Epidermal melanocyte (primary cell): ENCODE data around the gene RSL1D1.
"Not testable (repeated sequence)": the region's sequence is repeated elsewhere in the genome, so short reads cannot be mapped to it uniquely, and the experiment has no call there.

Experiments
- DNase-seq: peaks from one replicate; pipeline ENCODE4 v3.0.0; 2011; ENCODE audit warnings: low spot score; ENCODE audit not compliant: insufficient read length

RSL1D1 gene

DNA sequence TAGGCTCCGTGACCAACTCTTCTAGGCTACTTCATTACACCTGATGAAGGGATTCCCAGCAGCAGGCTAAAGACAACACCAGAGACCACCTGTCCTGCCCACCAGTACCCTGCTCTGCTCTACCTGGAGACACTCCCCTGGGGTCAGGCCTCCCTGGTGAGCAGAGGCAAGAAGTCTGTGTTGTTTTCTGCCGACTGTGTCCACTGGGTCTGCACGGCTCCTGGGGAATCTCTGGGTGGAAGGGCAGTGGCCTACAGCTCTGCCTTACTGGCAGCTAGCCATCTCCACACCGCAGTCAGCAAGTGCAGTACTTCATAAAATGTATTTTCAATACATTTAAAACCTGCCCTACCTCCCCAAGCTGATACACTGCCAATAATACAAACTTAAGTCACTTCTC is 6.8 kb downstream of the RSL1D1 start:
- no peak for DNase-seq

DNA sequence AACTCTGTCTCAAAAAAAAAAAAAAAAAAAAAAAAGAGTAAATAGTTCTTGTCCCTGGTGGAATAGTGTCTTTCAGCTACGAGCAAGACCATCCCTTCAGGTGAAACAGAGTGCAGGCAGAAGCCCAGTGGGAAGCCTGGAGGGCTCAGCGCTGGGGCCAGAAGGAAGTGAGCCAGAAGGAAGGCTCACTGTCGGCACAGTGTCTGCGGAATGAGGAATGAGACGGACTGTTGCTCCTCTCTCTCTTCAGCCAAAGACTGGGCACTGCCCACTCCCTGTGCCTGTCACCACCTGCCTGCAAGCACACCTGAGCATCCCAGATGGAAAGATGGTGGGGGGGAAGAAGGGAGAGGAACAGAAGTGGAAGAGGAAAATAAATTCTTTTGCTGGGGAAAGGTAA is 7.5 kb downstream of the RSL1D1 start:
- DNase-seq = no peak

DNA sequence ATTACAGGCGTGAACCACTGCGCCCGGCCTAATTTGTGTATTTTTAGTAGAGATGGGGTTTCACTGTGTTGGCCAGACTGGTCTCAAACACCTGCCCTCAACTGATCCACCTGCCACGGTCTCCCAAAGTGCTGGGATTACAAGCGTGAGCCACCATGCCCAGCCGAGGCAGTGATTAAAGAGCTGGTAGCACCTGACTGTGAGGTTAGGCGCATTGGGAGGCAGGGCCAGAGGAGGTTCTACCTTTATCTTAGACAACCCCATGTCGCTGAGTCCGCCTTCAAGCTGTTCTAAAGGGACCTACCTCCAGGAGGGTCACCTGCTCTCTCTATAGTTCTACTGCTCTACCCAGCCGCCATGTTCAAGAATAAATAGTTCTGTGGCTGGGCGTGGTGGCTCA is 8.1 kb downstream of the RSL1D1 start:
- DNase-seq = no peak

DNA sequence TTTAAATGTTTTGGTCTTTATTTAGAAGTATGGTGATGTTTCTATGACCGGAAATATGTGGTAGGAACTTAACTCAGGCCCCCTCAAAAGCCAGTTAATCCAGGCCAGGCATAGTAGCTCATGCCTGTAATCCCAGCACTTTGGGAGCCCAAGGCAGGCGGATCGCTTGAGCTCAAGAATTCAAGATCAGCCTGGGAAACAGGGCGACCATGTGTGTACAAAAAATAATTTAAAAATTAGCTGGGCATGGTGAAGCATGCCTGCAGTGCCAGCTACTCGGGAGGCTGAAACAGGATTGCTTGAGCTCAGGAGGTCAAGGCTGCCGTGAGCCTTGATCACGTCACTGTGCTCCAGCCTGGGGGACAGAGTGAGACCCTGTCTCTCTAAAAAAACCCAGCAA is 10.3 kb downstream of the RSL1D1 start:
- no peak for DNase-seq

DNA sequence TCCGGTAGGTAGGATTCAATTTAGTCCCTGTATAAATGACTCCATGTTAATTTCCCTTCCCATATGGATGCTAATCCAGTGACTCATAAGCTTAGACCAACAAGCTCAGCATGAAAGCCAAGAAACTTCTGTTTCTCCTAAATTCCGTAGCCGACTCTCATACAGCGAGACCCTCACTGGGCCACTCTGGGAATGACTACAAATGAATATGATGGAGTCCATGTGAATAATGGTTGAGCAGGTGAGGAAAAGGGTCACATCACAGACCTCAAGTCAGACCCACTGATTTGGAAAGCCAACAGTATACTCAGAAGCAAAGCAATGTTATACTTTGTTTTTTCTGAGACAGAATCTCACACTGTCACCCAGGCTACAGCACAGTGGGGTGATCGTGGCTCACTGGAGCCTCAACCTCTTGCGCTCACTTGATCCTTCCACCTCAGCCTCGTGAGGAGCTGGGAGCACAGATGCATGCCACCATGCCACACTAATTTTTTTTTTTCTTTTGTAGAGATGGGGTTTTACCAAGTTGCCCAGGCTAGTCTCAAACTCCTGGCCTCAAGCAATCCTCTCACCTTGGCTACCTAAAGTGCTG is 14.6 kb downstream of the RSL1D1 start:
- DNase-seq = no peak

DNA sequence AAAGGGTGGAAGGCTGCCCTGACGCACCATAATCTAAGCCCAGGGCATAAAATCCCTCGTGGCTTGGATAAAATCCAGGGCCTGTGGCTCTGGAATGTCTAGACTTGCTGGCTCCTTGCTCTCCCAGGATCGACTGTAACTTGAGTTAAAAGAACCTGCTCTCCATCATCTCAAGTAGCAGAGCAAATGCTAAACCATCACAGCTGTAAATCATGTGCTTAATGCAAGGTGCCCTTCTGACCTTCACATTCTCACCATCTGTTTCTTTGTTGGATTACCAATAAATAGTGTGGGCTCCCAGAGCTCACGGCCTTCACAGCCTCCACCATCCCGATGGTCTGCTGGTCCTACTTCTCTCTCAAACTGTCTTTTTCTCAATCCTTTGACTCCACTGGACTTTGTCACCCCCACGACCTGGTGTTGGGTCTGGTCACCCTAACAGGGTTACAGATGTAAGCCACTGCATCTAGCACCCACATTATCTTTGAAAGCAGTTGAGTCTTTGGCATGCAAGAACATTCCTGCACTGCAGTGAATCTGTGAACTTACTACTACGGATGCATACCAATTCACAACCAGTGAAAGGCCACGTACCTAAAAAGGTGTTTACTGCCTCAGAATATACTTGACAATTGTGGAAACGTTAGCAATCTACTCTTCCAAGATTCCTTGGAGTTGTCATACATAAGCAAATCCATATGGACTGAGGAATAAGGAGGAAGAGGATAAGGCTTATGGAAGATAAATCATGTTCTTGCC is 15.3 kb downstream of the RSL1D1 start:
- DNase-seq = no peak

DNA sequence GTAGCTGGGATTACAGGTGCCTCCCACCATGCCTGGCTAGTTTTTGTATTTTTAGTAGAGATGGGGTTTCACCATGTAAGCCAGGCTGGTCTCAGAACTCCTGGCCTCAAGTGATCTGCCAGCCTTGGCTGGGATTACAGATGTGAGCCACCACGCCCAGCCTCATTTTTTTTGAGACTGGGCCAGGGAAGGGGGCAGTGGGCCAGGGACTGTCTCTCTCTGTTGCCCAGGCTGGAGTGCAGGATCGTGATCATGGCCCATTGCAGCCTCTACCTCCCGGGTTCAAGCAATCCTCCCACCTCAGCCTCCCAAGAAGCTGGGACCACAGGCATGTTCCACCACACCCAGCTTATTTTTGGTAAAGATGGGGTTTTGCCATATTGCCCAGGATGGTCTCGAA is 16.0 kb downstream of the RSL1D1 start:
- DNase-seq = no peak

DNA sequence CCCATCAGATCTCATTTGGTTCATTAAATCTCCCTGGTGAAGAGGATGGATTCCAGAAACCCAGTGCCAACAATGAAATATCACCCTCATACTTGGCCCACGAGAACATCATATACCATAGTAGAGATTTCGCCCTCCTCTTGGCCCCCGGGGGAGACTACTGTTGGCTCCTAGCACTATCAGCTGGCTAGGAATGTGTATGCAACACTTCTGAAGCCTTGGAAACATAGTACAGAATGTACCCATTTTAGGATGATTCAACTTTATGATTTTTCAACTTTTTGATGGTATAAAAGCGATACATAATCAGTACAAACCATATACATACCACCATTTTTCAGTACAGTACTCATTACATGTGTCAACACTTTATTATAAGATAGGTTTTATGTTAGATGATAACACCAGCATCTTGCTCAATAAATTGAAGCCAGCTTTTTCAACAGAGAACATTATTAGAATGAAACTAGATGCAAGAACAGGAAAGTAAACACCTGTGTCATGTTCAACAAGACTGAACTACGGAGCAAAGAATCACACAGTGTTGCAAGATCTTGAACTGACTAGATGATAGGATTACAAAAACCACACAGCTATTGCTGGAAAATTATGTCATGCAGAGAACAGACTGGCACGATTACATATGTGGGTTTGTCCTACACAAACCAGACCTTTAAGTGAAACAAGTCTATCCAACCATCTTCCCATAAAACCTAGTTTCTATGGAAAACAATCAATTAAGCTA is 17.2 kb downstream of the RSL1D1 start:
- no peak for DNase-seq

DNA sequence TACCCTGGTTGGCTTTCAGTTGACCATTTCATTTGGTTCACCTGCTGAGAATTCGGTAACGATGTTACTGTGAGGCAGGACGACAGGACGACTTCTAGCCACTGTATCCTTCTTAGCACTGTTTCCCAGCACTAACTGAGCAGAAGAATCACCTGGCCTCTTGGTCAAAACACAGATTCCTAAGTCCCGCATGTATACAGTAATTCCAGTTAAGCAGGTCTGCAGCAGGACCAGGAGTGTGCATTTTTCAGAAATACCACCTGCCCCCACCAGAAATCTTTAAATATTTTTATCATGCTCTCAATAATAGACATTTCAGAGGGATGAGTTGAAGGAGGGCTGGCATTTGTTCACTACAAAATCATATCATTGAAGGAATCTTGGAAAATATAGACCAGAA is 22.6 kb downstream of the RSL1D1 start:
- DNase-seq = no peak

DNA sequence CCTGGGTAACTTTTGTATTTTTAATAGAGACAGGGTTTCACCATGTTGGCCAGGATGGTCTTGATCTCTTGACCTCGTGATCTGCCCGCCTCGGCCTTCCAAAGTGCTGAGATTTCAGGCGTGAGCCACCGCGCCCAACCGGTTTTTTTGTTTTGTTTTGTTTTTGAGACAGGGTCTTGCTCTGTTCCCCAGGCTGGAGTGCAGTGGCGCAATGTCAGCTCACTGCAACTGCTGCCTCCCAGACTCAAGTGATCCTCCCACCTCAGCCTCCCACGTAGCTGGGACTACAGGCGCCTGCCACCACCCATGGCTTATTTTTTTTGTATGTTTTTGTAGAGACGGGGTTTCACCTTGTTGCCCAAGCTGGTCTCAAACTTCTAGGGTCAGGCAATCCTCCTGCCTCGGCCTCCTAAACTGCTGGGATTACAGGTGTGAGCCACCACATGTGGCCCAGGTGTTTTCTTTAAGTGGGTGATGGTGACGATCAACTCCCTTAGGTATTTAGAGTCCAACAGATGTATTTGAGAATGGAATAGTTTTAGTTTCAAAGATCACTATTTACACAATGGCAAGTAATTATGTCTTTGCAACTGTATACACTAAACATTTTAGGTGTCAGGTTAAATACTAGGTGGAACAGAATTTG is 25.7 kb downstream of the RSL1D1 start:
- not testable (repeated sequence) for DNase-seq

DNA sequence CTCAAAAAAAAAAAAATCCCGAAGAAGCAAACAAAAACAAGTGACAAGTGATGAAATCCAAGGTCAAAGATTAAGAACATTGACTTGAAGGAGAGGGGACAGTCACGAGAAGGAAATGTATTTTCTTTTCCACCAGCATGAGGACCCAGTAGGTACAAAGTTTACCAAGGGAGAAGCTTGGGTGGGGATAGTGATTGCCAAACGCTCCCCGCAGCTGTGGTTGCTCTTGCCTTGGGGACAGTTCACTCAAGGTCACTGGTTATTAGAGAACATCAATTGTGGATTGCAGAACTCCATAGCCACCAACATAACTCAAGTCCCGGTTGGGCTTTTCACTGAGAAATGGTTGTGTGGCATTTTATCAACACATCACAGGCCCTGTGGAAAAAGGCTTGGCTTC is 27.0 kb downstream of the RSL1D1 start:
- no peak for DNase-seq

DNA sequence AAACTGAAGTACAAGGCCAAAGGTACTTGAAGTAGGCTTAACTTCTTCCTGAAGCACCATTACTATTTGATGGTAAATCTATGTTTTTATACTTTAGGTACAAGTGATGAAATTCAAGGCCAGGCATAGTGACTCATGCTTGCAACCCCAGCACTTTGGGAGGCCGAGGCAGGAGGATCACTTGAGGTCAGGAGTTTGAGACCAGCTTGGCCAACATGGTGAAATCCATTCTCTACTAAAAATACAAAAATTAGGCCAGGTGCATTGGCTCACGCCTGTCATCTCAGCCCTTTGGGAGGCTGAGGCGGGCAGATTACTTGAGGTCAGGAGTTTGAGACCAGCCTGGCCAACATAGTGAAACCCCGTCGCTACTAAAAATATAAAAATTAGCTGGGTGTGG is 27.7 kb downstream of the RSL1D1 start:
- DNase-seq = not testable (repeated sequence)

DNA sequence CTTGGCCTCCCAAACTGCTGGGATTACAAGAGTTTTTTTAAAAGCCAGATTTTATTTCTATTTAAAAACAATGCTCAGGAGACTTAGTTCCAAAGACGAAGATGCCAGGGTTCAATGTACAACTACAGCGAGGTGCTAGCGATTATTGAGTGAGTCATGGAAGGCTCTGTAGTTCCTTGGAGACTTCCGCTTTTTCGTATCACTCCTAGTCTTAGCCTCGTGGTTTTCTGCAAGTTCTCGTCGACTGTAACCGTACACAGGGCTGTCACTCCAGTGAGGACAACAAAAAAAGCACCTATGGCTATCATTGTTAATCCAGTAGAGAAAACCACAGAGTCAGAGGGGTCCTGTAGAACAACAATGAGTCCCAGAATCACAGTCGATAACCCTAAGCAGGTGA is 31.5 kb downstream of the RSL1D1 start:
- DNase-seq = no peak

DNA sequence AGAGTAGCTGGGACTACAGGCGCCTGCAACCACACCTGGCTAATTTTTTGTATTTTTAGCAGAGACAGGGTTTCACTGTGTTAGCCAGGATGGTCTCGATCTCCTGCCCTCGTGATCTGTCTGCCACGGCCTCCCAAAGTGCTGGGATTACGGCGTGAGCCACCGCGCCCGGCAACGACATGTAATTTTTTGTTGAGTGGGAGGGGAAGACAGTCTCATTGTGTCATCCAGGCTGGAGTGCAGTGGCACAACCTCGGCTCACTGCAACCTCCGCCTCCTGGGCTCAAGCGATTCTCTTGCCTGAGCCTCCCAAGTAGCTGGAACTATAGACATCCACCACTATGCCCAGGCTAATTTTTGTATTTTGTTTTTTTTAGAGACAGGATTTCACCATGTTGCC is 32.4 kb downstream of the RSL1D1 start:
- DNase-seq = not testable (repeated sequence)

DNA sequence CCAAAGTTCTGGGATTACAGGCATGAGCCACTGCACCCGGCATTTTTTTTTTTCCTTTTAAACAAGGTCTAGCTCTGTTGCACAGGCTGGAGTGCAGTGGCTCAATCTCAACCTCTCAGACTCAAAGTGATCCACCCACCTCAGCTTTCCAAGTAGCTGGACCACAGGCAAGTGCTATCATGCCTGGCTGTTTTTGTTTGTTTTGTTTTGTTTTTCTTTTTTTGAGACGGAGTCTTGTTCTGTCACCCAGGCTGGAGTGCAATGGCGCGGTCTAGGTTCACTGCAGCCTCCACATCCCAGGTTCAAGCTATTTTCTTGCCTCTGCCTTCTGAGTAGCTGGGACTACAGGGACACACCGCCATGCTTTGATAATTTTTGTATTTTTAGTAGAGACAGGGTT is 35.2 kb downstream of the RSL1D1 start:
- no peak for DNase-seq

DNA sequence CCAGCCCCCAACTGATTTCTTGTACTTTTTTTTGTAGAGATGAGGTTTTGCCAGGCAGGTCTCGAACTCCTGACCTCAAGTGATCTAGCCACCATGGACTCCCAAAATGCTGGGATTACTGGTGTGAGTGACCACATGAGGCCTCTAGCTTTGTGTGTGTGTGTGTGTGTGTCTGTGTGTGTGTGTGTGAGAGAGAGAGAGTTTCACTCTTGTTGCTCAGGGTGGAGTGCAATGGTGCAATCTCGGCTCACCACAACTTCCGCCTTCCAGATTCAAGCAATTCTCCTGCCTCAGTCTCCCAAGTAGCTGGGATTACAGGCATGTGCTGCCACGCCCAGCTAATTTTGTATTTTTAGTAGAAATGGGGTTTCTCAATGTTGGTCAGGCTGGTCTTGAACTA is 36.5 kb downstream of the RSL1D1 start:
- not testable (repeated sequence) for DNase-seq

DNA sequence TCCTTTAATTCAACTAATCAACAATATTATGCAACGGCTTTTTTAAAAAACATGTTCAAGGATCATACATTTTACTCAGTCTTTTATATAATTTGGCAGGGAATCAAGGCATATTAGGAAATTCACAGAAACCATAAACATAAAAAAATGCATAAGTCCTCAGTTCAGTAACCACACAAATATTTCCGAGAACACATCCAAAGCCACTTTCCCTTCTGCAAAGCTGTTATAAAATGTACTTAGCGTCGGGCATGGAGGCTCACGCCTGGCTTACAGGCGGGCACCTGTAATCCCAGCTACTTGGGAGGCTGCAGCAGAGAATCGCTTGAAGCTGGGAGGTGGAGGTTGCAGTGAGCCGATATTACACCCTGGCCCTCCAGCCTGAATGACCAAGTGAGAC is 44.6 kb downstream of the RSL1D1 start:
- DNase-seq = no peak

DNA sequence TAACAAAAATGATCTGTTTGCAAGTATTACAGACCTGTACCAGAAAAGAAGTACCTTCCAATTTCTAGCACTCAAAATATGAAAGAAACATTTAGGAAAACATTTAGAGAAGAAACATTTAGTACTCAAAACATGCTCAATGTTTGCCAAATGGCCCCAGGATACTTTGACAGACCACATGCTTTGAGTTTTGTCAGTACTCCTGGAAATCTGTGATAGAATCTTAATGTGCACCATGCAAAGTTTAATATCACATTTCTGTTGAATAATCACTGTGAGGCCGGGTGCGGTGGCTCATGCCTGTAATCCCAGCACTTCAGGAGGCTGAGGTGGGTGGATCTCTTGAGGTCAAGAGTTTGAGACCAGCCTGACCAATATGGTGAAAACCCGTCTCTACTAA is 45.8 kb downstream of the RSL1D1 start:
- DNase-seq = no peak

DNA sequence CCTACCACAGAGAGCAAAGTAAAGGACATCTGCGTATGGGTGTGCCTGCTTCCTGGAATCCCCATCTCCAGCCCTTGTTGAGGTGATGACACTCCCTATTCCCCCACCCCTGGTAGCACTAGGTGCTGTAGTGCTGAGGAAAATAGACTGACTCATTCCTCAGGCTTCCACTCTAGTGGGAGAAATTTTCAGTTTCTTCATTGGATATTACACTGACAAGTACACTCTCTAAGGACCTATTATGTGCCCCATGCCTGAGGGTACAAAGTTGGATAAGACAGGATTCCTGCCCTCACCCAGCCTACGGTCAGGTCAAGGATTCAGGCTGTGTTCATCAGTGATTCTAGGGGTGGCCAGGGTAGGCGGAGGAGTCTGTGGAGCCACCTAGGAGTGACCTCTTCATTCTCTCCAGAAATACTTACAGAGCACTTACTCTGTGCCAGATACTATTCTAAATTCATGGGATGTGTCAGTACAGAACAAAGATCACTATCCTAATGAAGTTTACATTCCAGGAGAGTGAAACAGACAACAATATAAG is 49.8 kb downstream of the RSL1D1 start:
- no peak for DNase-seq

DNA sequence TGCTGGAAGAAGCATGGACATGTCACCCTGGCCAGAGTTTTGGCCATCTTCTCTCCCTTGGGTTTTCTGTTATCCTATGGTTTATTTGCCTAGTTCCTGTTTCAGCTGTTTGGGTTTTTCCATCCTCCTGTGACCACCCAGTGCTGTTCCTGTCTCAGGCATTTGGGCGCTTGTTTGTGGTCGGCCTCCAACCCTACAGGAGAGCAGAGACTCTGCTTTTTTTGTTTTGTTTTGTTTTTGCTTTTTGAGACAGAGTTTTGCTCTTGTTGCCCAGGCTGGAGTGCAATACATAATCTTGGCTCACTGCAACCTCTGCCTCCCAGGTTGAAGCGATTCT is 51.0 kb downstream of the RSL1D1 start:
- no peak for DNase-seq

DNA sequence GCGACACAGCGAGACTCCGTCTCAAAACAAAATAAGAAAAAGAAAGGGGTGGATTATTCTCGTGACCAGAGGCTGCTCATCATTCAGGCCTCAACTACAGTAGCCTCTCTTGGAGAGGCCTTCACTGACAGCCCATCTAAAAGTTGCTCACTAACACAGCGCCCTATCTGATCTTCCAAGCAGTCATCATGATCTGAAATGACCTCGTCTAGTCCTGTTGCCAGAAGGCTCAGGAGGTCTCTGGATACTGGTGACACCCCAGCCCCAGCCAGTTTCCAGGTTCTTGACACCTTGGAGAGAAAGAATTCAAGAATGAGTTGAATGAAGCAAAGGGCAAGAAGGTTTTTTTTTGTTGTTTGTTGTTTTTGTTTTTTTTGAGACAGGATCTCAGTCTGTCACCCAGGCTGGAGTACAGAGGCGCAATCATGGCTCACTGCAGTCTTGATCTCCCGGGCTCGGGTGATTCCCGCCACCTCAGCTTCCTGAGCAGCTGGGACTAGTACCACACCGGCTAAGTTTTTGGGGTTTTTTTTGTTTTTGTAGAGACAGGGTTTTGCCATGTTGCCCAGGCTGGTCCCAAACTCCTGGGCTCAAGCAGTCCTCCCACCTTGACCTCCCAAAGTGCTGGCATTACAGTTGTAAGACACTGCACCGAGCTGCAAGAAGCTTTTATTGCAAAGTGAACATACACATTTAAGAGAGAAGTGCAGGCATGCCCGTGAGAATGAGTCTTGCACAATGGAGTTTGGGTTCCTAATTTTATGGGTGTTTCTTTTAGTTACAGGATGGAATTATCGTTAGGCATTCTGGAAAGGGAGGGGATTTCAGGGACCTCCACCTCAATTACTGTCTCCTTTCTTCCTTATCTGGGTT is 51.6 kb downstream of the RSL1D1 start:
- no peak for DNase-seq
